Astrocyte (in vitro differentiated cells and primary cell): ENCODE measurements around the gene HLCS. TPM values are rescaled to one million over a fixed set of nuclear protein-coding genes. Genes with fewer than 3 reads are reported as not detected.
A peak's percentile ranks its signal among the peaks of the same experiment; 100 is the strongest.

Experiments
- DNase-seq: peaks from one replicate; pipeline ENCODE4 v3.0.0-alpha.2; 2010; ENCODE audit warnings: low read depth
- FAIRE-seq: peaks from 2 replicates; lab custom pipeline; 2011; peaks lifted over from hg19 to GRCh38; lab: Jason Lieb, UNC
- H2AFZ ChIP-seq: 2 replicates; pipeline ENCODE4 v1.6.0; 2012; ENCODE audit warnings: low read depth, low read length, inconsistent platforms
- H3K27ac ChIP-seq: 2 replicates; pipeline ENCODE4 v1.5.1; 2011; ENCODE audit warnings: low read depth, low read length, inconsistent platforms
- H3K27me3 ChIP-seq: 2 replicates; pipeline ENCODE4 v1.6.0; 2011; ENCODE audit warnings: low read length, inconsistent platforms; ENCODE audit not compliant: insufficient read depth
- H3K36me3 ChIP-seq: 2 replicates; pipeline ENCODE4 v1.5.1; 2011; ENCODE audit warnings: low read length, inconsistent platforms; ENCODE audit not compliant: insufficient read depth
- H3K4me1 ChIP-seq: 2 replicates; pipeline ENCODE4 v1.5.1; 2011; ENCODE audit warnings: low read length, inconsistent platforms; ENCODE audit not compliant: insufficient read depth
- H3K4me2 ChIP-seq: 2 replicates; pipeline ENCODE4 v1.6.0; 2012; ENCODE audit warnings: low read length, inconsistent platforms
- H3K4me3 ChIP-seq: 2 replicates; pipeline ENCODE4 v1.5.1; 2011; ENCODE audit warnings: low read depth, mild to moderate bottlenecking, low read length, inconsistent platforms; ENCODE audit not compliant: insufficient read depth
- H3K79me2 ChIP-seq: 2 replicates; pipeline ENCODE4 v1.6.0; 2012; ENCODE audit warnings: mild to moderate bottlenecking, low read length, inconsistent platforms; ENCODE audit not compliant: insufficient read depth
- H3K9ac ChIP-seq: 2 replicates; pipeline ENCODE4 v1.6.0; 2012; ENCODE audit warnings: mild to moderate bottlenecking, low read length, inconsistent platforms
- H3K9me3 ChIP-seq: 2 replicates; pipeline ENCODE4 v1.5.1; 2012; ENCODE audit warnings: low read depth, mild to moderate bottlenecking, low read length, inconsistent platforms; ENCODE audit not compliant: insufficient read depth
- H4K20me1 ChIP-seq: 2 replicates; pipeline ENCODE4 v1.6.0; 2012; ENCODE audit warnings: low read length, inconsistent platforms; ENCODE audit not compliant: insufficient read depth
- H3K27ac Mint-ChIP-seq: one replicate; pipeline ENCODE4 v1.8.0; 2021; ENCODE audit warnings: mild to moderate bottlenecking, mixed read lengths; ENCODE audit not compliant: unreplicated experiment
- H3K27me3 Mint-ChIP-seq: one replicate; pipeline ENCODE4 v1.8.0; 2021; ENCODE audit warnings: low read depth, mixed read lengths; ENCODE audit not compliant: unreplicated experiment
- H3K36me3 Mint-ChIP-seq: one replicate; pipeline ENCODE4 v1.8.0; 2021; ENCODE audit warnings: low read depth, mixed read lengths; ENCODE audit not compliant: unreplicated experiment
- H3K4me1 Mint-ChIP-seq: one replicate; pipeline ENCODE4 v1.8.0; 2021; ENCODE audit warnings: low read depth, mixed read lengths; ENCODE audit not compliant: unreplicated experiment
- H3K4me3 Mint-ChIP-seq: one replicate; pipeline ENCODE4 v1.8.0; 2021; ENCODE audit warnings: mild to moderate bottlenecking, moderate library complexity, mixed read lengths; ENCODE audit not compliant: unreplicated experiment
- H3K9me3 Mint-ChIP-seq: one replicate; pipeline ENCODE4 v1.8.0; 2021; ENCODE audit warnings: mild to moderate bottlenecking, mixed read lengths; ENCODE audit not compliant: unreplicated experiment
- EZH2 ChIP-seq: IDR thresholded peaks from 2 replicates; pipeline ENCODE4 v1.6.1; 2012; ENCODE audit warnings: mild to moderate bottlenecking, low read length, inconsistent platforms; ENCODE audit not compliant: insufficient read depth
- total RNA-seq: library from RNA; stranded (reverse); gene quantifications from 2 replicates; pipeline ENCODE4 v1.2.1, GENCODE V29; 2021
- TF ChIP-seq, protein P1 (sequence below): IDR thresholded peaks from 2 replicates; pipeline ENCODE4 v1.5.1; 2011; ENCODE audit warnings: low read depth, mild to moderate bottlenecking, inconsistent platforms, low read length, moderate library complexity; ENCODE audit not compliant: insufficient read depth

HLCS gene
- total RNA-seq, 1 donor from 2014 or later, result 20.9 TPM

DNA sequence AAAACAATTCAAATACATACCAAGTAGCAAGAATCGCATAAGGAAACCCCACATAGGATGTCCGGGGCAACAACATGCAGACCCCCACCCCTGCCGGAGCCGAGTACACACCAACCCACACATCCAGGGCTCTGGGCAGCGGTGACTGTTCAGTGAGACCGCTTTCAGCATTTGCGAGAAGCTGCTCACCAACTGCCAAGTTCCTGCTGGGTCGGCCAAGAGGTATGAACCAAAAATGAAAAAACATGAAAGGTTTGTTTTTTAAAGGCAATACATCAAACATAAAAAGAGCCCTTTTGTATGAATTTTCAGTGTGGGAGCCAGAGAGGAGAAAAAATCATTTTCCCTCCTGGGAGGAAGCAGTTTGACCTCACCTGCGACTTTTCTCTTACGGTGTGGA is 175.3 kb downstream of the HLCS start:
- Histone ChIP-seq H3K9me3 (no peaks in the 10 kb centered on the region), H2AFZ (no peak overlapping the region), H3K4me2 (no peak overlapping the region), H3K4me1 (peaks cover 5% of the 10 kb centered on the region), H3K27ac (no peak overlapping the region), H3K9ac (no peak overlapping the region), H3K4me3 (no peak overlapping the region), H3K36me3 (no peaks in the 10 kb centered on the region), H3K79me2 (no peaks in the 10 kb centered on the region), H4K20me1 (no peaks in the 10 kb centered on the region), H3K27me3 (no peaks in the 10 kb centered on the region)
- Mint-ChIP-seq H3K27ac (no peak overlapping the region), H3K27me3 (no peaks in the 10 kb centered on the region), H3K9me3 (peaks cover 13% of the 10 kb centered on the region), H3K36me3 (peaks cover 16% of the 10 kb centered on the region), H3K4me1 (peaks cover 5% of the 10 kb centered on the region), H3K4me3 (no peak overlapping the region)
- DNase-seq, result no peak
- no peak for TF ChIP-seq EZH2
- TF ChIP-seq, protein P1, sequence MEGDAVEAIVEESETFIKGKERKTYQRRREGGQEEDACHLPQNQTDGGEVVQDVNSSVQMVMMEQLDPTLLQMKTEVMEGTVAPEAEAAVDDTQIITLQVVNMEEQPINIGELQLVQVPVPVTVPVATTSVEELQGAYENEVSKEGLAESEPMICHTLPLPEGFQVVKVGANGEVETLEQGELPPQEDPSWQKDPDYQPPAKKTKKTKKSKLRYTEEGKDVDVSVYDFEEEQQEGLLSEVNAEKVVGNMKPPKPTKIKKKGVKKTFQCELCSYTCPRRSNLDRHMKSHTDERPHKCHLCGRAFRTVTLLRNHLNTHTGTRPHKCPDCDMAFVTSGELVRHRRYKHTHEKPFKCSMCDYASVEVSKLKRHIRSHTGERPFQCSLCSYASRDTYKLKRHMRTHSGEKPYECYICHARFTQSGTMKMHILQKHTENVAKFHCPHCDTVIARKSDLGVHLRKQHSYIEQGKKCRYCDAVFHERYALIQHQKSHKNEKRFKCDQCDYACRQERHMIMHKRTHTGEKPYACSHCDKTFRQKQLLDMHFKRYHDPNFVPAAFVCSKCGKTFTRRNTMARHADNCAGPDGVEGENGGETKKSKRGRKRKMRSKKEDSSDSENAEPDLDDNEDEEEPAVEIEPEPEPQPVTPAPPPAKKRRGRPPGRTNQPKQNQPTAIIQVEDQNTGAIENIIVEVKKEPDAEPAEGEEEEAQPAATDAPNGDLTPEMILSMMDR, result no peak
- FAIRE-seq, result no peak

DNA sequence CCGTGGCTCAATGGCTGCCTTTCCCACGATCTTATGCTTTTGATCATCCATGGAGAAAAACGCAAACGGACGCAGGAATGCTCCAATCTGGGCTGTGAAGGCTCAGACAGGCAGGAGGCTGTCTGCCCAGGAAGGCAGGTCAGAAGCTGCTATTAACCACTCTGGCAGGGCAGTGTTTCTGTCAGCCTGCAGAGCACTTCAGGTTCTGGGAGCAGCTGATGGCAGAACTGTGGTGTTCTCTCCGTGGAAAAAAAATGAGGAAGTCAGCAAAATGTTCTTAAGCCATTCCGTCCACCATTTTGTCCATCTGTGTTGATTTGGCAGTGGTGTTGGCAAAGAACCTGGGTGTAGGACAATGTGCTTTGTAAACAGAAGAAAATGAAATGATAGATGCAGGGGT is 175.9 kb downstream of the HLCS start:
- Histone ChIP-seq H3K4me2 (no peak overlapping the region), H3K4me1 (peaks cover 5% of the 10 kb centered on the region), H4K20me1 (no peaks in the 10 kb centered on the region), H3K27me3 (no peaks in the 10 kb centered on the region), H2AFZ (no peak overlapping the region), H3K36me3 (no peaks in the 10 kb centered on the region), H3K27ac (no peak overlapping the region), H3K9me3 (no peaks in the 10 kb centered on the region), H3K4me3 (no peak overlapping the region), H3K79me2 (no peaks in the 10 kb centered on the region), H3K9ac (no peak overlapping the region)
- H3K36me3 Mint-ChIP-seq, result peaks cover 13% of the 10 kb centered on the region
- FAIRE-seq (no peak), DNase-seq (no peak)
- peaks cover 5% of the 10 kb centered on the region for H3K4me1 Mint-ChIP-seq
- TF ChIP-seq, protein P1, result no peak
- H3K9me3 Mint-ChIP-seq, result peaks cover 9% of the 10 kb centered on the region
- H3K27me3 Mint-ChIP-seq, result no peaks in the 10 kb centered on the region
- H3K27ac Mint-ChIP-seq, result peak overlapping the region; percentile 36
- H3K4me3 Mint-ChIP-seq, result no peak overlapping the region

DNA sequence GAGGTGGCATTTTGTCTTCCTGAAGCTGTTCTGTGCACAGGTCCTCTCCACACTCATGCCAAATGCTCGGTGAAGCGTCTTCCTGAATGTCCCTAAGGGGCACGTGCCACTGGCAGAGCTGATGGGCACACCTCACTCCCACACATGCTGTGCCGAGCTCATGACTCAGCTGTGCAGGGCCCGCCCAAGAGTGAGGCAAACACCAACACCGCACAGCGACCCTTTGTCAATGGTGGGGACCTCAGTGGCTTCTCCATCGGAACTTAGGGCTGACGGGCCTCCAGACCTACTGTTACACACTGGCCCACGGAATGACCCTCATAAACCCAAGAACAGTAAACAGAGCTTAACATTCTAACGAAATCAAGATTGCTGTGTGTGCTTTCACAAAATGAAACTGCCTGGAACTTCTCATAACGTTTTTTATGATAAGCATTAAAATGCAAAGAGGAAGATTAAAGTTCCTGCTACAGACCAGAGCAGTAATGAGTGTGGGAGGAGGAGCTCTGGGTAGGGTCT is 178.3 kb downstream of the HLCS start:
- H3K27ac ChIP-seq, result no peak overlapping the region
- no peak overlapping the region for H3K9ac ChIP-seq
- peaks cover 17% of the 10 kb centered on the region for H3K4me1 Mint-ChIP-seq
- peaks cover 14% of the 10 kb centered on the region for H3K4me1 ChIP-seq
- FAIRE-seq, result no peak
- H3K4me2 ChIP-seq, result peak overlapping the region; percentile 17
- H4K20me1 ChIP-seq, result no peaks in the 10 kb centered on the region
- no peaks in the 10 kb centered on the region for H3K79me2 ChIP-seq
- H3K27ac Mint-ChIP-seq, result no peak overlapping the region
- no peak for TF ChIP-seq EZH2
- TF ChIP-seq, protein P1, result no peak
- H3K36me3 Mint-ChIP-seq, result peaks cover 3% of the 10 kb centered on the region
- H3K36me3 ChIP-seq, result no peaks in the 10 kb centered on the region
- H3K4me3 ChIP-seq, result no peak overlapping the region
- no peaks in the 10 kb centered on the region for H3K27me3 Mint-ChIP-seq
- no peaks in the 10 kb centered on the region for H3K9me3 Mint-ChIP-seq
- no peak overlapping the region for H3K4me3 Mint-ChIP-seq
- no peak for DNase-seq
- no peak overlapping the region for H2AFZ ChIP-seq
- no peaks in the 10 kb centered on the region for H3K9me3 ChIP-seq
- no peaks in the 10 kb centered on the region for H3K27me3 ChIP-seq
